BLaER1 (cell line): ENCODE results near the gene GAS2L3.

ENCODE experiments used
- H3K27ac ChIP-seq: shearing (Covaris generic); formaldehyde crosslinking; 2 replicates; pipeline ENCODE4 v1.8.1; 2022
- H3K27me3 ChIP-seq: shearing (Covaris generic); formaldehyde crosslinking; 2 replicates; pipeline ENCODE4 v1.8.1; 2022
- H3K36me3 ChIP-seq: shearing (Covaris generic); formaldehyde crosslinking; 2 replicates; pipeline ENCODE4 v1.8.1; 2022
- H3K4me1 ChIP-seq: shearing (Covaris generic); formaldehyde crosslinking; 2 replicates; pipeline ENCODE4 v1.8.1; 2022
- H3K4me2 ChIP-seq: shearing (Covaris generic); formaldehyde crosslinking; 2 replicates; pipeline ENCODE4 v1.8.1; 2022
- H3K4me3 ChIP-seq: shearing (Covaris generic); formaldehyde crosslinking; 2 replicates; pipeline ENCODE4 v1.8.1; 2022
- H3K9ac ChIP-seq: shearing (Covaris generic); formaldehyde crosslinking; 2 replicates; pipeline ENCODE4 v1.8.1; 2022
- H3K9me3 ChIP-seq: shearing (Covaris generic); formaldehyde crosslinking; 2 replicates; pipeline ENCODE4 v1.8.1; 2022
- H4K20me1 ChIP-seq: shearing (Covaris generic); formaldehyde crosslinking; 2 replicates; pipeline ENCODE4 v1.8.1; 2022
- Cebpa-rat ChIP-seq: shearing (Covaris generic); IDR thresholded peaks from 2 replicates; pipeline ENCODE4 v1.8.1; 2022

GAS2L3 gene

DNA sequence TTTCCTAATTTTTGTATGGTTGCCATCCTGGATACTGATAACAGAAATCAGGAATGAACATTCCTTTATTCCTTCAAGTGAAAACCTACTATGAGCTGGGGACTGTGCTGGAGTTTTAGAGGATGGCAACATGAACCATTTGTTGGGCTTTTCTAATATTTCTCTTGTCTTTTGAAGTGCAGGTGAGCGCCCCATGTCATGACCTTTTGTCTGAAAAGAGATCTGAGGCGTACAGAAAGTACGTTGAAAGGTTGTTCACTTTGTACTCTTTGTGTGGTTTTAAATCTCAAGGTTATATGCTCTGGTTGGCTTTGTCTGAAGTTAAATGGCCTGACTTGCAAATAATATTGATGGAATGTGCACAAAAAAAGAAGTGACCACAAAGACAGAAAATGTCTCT is 79.0 kb downstream of the GAS2L3 start:
- peaks cover 7% of the 10 kb centered on the region for H3K9me3 ChIP-seq
- H3K4me2 ChIP-seq = no peak overlapping the region
- no peak overlapping the region for H3K27ac ChIP-seq
- no peak overlapping the region for H3K9ac ChIP-seq
- no peak overlapping the region for H3K4me3 ChIP-seq
- no peaks in the 10 kb centered on the region for H3K36me3 ChIP-seq
- no peaks in the 10 kb centered on the region for H3K27me3 ChIP-seq
- TF ChIP-seq Cebpa-rat = no peak
- H3K4me1 ChIP-seq = no peaks in the 10 kb centered on the region
- H4K20me1 ChIP-seq = no peaks in the 10 kb centered on the region

DNA sequence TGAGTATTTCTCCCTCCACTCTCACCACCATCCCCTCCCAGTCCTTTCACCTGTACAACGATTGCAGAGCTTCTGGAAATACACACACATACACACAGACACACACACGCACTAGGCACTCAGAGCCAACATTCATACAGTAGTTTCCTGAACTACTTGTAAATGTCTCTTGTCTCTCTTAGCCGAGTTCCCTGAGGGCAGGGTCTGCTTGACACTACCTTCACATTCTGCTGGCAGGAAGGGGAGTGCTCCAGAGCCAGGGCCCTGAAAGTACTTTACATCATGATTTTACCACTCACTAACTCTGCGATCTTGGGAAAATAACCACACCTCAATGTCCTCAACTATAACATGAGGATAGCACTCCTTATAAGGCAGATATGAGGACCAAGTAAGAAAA is 82.7 kb downstream of the GAS2L3 start:
- Histone ChIP-seq H3K4me3 (no peak overlapping the region), H3K4me2 (no peak overlapping the region)
- no peak for TF ChIP-seq Cebpa-rat

GRCh38 chr12:100656856-100657255 is 83.4 kb downstream of the GAS2L3 start:
- Histone ChIP-seq H3K27me3 (no peaks in the 10 kb centered on the region), H4K20me1 (no peaks in the 10 kb centered on the region), H3K4me3 (no peak overlapping the region), H3K9me3 (peaks cover 9% of the 10 kb centered on the region), H3K4me2 (no peak overlapping the region), H3K27ac (no peak overlapping the region), H3K4me1 (peaks cover 9% of the 10 kb centered on the region), H3K36me3 (no peaks in the 10 kb centered on the region), H3K9ac (no peak overlapping the region)
- no peak for TF ChIP-seq Cebpa-rat

More for the DNA sequence above, 82.7 kb downstream of the GAS2L3 start:
- no peaks in the 10 kb centered on the region for H3K27me3 ChIP-seq
- H3K27ac ChIP-seq = no peak overlapping the region
- no peak overlapping the region for H3K9ac ChIP-seq
- no peaks in the 10 kb centered on the region for H3K36me3 ChIP-seq
- H4K20me1 ChIP-seq = no peaks in the 10 kb centered on the region
- H3K9me3 ChIP-seq = peaks cover 9% of the 10 kb centered on the region
- peaks cover 2% of the 10 kb centered on the region for H3K4me1 ChIP-seq

DNA sequence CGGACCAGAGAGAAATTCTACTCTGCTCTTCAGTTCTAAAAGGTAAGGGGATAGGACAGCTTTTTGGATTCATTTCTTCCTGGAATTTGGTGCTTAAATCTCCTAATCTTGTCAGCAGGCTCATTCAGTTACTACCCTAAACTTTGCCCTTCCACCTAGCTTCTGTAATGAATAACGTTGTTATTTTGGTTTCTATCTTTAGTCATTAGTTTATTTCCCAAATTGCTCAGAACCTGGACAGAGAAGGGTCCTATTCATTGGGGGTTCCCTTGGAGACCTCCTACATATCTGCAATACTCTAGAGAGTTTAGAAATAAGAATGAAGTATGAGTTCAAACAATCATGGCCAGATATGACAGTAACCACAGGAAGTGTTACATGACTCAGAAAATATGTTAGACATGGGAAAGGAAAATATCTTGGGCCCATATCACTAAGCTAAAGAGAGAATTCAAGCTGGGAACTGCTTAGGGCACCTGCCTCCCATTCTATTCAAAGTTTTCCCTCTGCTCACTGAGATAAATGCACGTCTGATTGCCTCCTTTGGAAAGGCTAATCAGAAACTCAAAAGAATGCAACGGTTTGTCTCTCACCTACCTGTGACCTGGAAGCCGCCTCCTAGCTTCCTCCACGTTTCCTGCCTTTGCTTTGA is 87.9 kb downstream of the GAS2L3 start:
- no peaks in the 10 kb centered on the region for H4K20me1 ChIP-seq
- no peak overlapping the region; the same call in 1 of the 2 replicates for H3K4me2 ChIP-seq
- H3K36me3 ChIP-seq = no peaks in the 10 kb centered on the region
- H3K27ac ChIP-seq = no peak overlapping the region
- TF ChIP-seq Cebpa-rat = no peak
- peaks cover 9% of the 10 kb centered on the region for H3K4me1 ChIP-seq
- H3K27me3 ChIP-seq = no peaks in the 10 kb centered on the region
- no peak overlapping the region for H3K9ac ChIP-seq
- peaks cover 9% of the 10 kb centered on the region for H3K9me3 ChIP-seq
- H3K4me3 ChIP-seq = no peak overlapping the region

DNA sequence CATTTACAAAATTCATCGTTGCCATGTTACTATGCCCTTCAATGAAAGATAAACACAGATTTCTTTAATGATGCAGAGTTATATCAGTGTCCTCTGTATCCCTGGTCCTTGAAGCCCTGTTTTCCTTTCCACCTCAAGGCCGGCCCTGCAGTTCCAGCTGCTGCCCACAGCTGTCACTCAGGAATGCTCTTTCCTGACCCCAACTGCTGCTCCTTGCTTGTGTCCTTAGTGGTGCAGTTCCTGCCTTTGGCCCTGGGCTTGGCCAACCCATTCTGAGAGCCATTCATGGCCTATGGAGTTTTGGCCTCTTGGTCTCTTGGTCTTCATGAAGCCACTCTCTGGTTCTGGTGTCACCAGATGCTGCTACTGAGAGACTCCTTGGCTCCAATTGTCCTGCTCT is 93.1 kb downstream of the GAS2L3 start:
- TF ChIP-seq Cebpa-rat = no peak
- Histone ChIP-seq H3K27me3 (no peaks in the 10 kb centered on the region), H3K4me3 (no peak overlapping the region), H3K27ac (no peak overlapping the region), H3K4me1 (peaks cover 3% of the 10 kb centered on the region), H3K4me2 (no peak overlapping the region), H3K9ac (no peak overlapping the region), H3K36me3 (no peaks in the 10 kb centered on the region), H4K20me1 (no peaks in the 10 kb centered on the region), H3K9me3 (no peaks in the 10 kb centered on the region)

DNA sequence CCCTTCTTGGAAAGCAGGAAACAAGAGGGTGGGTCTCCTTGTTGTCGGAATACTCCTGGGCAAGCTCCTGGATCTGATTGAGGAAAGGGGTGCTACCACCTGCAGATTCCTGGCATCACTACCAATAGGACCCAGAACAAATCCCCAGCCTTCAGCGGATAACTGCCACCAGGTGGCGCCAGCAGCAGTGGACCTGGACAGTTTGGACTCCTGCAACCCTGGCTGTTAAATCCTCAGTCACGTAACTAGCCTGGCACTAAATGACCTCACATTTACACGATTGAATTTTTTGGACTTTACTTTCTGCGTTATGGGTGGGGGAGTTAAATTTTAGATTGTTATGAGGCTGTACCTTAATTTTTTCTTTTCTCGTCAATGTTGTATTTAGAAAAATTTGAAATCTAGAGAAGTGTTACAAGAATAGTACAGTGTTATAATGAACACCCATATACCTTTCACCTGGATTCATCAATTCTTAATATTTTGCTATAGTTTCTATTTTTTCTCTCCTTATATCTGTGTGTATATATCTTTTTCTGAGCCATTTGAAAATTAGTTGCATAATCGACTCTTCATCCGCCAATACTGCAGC is 95.6 kb downstream of the GAS2L3 start:
- Histone ChIP-seq H3K4me2 (no peak overlapping the region), H3K36me3 (no peaks in the 10 kb centered on the region), H3K27ac (no peak overlapping the region), H3K4me3 (no peak overlapping the region), H3K4me1 (no peaks in the 10 kb centered on the region), H3K9me3 (no peaks in the 10 kb centered on the region), H4K20me1 (no peaks in the 10 kb centered on the region), H3K27me3 (no peaks in the 10 kb centered on the region), H3K9ac (no peak overlapping the region)
- no peak for TF ChIP-seq Cebpa-rat

GRCh38 chr12:100669922-100670321 is 96.4 kb downstream of the GAS2L3 start:
- no peak for TF ChIP-seq Cebpa-rat
- Histone ChIP-seq H3K4me3 (no peak overlapping the region), H3K4me1 (no peaks in the 10 kb centered on the region), H3K36me3 (no peaks in the 10 kb centered on the region), H4K20me1 (no peaks in the 10 kb centered on the region), H3K9ac (no peak overlapping the region), H3K27ac (no peak overlapping the region), H3K27me3 (no peaks in the 10 kb centered on the region), H3K9me3 (no peaks in the 10 kb centered on the region), H3K4me2 (no peak overlapping the region)

GRCh38 chr12:100671396-100672074 is 98.1 kb downstream of the GAS2L3 start:
- Histone ChIP-seq H4K20me1 (no peaks in the 10 kb centered on the region), H3K4me2 (no peak overlapping the region), H3K4me3 (no peak overlapping the region), H3K9ac (no peak overlapping the region), H3K27me3 (no peaks in the 10 kb centered on the region), H3K27ac (no peak overlapping the region), H3K4me1 (no peaks in the 10 kb centered on the region), H3K36me3 (no peaks in the 10 kb centered on the region), H3K9me3 (no peaks in the 10 kb centered on the region)
- TF ChIP-seq Cebpa-rat = no peak

DNA sequence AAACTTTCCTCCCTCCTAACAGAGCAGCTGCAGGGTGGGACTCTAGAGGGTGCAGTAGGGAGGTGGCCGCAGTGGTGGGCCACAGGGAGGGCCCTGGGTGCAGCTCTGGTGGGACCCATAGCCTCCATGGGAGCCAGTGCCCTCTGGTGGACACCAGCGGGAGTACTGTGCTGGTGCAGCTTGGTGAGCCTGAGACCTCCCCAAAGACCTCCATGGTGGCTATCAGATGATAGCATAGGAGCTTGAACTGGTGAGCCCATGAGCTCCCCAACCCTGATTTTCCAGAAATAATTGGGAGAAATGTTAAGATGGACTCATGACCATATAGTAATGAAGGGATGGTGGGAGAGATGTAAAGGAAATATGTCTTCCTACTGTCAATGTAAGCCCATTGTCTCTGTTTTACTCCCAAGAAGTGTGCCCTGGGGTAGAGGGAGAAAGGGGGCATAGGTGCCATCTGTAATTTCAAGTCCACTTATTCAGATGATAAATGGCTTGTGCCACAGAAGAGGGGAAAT is 98.7 kb downstream of the GAS2L3 start:
- Histone ChIP-seq H3K4me1 (no peaks in the 10 kb centered on the region), H3K9ac (no peak overlapping the region), H3K4me3 (no peak overlapping the region), H3K4me2 (no peak overlapping the region), H4K20me1 (no peaks in the 10 kb centered on the region), H3K36me3 (no peaks in the 10 kb centered on the region), H3K27ac (no peak overlapping the region), H3K27me3 (no peaks in the 10 kb centered on the region), H3K9me3 (no peaks in the 10 kb centered on the region)
- no peak for TF ChIP-seq Cebpa-rat

DNA sequence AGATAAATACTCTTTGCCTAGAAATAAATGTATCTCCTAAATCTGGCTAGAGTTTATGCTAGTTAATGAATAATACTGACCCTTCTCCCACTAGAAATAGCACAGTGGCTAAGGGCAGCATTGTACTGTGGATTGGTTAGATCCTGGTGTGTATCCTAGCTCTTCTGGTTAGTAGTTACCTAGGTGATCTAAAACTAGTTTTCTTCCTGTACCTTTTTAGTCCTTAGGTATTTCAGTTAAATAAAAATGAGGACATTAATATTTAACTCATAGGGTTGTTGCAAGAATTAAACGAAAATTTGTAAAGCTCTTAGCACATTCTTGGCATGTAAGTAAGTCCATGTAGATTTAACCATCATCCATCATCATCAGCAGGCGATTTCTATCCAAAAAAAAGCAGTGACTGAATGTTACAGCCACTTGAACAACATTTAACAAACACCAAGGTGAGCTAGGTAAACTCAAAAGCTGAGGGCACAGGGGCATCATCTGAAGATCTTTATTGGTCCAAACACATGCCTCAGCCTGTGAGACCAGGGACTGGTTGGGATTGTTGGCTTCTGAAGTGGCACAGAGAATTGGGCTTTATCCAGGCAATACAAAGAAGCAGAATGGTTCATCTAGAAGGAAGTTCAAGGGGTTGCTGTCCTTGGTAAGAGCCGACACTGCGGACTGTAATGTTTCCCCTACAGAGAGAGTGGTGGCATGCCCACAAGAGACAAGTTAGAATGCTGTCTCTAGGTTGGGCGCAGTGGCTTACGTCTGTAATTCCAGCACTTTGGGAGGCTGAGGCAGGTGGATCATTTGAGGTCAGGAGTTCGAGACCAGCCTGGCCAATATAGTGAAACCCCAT is 100.8 kb downstream of the GAS2L3 start:
- no peak overlapping the region for H3K9ac ChIP-seq
- no peaks in the 10 kb centered on the region for H3K36me3 ChIP-seq
- TF ChIP-seq Cebpa-rat = no peak
- no peaks in the 10 kb centered on the region for H3K9me3 ChIP-seq
- no peaks in the 10 kb centered on the region for H3K4me1 ChIP-seq
- no peak overlapping the region for H3K4me2 ChIP-seq
- H3K27me3 ChIP-seq = no peaks in the 10 kb centered on the region
- H4K20me1 ChIP-seq = no peaks in the 10 kb centered on the region
- no peak overlapping the region for H3K27ac ChIP-seq
- no peak overlapping the region for H3K4me3 ChIP-seq
